CD4-positive, alpha-beta T cell treated with Interleukin-1 beta for 1 hour (primary cell): Measurements from ENCODE around the gene LYZL1.
"Not testable (repeated sequence)": the region's sequence is repeated elsewhere in the genome, so short reads cannot be mapped to it uniquely, and the experiment has no call there.

ENCODE experiments used
- DNase-seq, 2 donors: peaks; one replicate each; pipeline ENCODE4 v3.0.0-alpha.2; 2020 to 2022

The LYZL1 gene

DNA sequence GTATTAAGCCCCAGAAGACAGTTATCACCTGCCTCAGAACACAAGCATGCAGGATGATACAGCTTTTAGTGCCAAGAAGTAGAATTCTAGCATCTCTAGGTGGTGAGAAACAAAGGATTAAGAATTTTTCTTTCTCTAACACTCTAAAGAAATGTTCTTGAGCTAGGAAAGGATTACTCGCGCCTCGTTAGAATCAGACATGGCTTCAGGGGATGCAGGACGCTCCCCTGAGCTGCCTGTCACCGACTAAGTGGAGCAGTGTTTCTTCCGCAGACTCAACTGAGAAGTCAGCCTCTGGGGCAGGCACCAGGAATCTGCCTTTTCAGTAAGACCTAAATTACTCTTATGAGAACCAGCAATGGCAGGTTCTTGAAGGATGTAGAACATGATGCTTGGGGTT, at the start of gene LYZL1:
LYZL1 (plus strand) TSS at position 165 of the 400 bp plus-strand sequence. CDS start 2,798 bp downstream, outside the sequence.
- not testable (repeated sequence) for DNase-seq

DNA sequence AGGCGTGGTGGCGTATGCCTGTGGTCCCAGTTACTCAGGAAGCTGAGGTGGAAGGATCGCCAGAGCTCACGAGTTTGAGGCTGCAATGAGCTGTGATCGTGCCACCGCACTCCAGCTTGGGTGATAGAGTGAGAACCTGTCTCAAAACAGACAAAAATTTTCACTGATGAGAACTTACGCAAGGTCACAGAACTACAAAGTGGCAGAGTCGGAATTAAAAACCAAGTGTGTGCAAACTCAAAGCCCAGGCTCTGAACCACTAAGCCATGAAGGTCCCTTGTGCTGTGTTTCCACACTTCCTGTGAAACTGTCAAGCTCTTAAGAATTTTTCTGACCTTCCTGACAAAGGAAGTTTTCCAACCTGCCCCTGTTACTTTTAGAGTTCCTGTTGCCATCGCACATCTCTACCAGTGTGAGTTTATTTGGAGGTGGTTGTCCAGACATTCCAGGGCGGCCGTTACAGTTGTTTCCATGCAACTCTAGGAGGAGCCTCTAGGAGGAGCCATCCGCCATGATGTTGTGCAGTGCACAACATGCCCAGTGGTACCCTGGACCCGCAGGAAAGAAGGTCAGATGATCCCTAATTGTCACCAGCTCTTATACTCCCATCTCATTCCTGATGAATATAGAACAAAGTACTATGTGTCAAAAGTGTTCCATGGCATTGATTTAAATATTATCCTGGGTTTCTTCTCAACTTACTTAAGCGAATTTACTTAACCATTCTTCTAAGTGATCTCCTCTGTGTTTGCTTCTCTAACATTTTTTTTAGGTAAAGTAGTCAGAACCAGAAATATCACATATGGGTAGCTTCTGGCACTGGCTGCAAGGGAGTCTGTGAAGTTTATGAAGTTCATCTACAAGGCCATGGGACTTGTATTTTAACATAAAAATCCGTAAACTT, 49.0 kb upstream of the LYZL1 start:
- no peak for DNase-seq

DNA sequence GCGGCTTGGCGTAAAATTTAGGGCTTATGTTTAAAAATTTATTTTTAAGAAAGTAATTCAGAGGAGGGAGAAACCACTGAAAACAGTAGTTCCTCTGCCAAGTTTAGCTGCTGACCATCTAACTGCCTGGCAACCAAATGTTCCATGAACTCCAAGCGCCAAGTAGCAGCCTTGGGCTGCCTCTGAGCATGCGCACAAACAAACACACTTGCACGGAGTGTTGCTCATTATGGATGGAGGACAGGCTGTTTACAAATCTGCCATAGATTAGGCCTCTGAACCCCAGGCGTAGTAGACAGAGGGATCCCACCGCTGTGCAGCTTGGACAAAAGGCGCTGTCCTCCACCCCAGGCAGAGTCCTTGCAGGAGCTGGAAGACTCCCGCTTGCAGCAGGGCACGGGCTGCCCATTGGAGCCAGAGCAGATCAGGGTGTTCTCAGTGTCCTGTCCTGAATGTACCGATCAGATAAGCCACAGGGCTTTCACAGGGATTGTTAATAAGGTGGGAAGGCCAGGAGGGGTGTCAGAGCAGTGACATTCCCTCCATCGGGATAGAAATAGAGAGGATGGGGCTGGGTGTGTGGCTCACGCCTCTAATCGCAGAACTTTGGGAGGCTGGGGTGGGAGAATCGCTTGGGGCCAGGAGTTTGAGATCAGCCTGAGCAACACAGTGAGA, 47.7 kb upstream of the LYZL1 start:
- DNase-seq = no peak

DNA sequence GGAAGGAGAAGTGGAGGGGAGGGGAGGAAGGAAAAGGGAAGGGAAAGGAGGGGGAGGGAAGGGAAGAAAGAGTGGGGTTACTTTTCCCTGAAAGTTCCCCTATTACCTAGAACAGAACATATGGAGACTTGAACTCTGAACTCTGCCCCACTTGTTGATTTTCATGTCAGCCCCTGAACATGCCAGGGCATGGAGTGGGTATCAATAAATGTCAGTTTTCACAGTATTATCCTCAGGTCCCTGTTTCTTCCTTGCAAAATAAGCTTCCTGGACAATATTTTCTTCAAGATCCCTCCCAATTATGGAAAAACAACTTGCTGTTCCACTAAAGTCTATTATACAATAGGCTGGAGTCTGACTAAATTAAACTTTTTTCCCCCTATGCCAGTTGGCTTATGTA, 46.9 kb upstream of the LYZL1 start:
- DNase-seq = no peak

DNA sequence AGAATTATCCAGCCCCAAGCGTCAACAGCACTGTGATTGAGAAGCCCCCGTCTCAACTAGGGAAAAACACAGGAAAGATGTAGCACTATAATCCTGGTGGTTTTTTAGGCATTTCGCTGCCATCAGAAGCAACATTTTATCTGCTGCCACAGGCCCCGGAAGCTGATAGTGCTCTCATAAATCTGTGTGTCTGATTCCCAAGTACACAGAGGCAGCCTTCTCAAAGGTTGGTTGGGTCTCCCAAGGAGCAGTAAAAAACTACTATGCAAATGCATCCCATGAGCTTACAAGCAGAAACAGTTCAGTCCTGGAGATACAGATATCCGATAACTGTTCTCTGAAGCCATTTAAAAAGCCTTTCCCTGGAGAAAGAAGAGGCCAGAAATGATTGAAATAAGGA, 45.8 kb upstream of the LYZL1 start:
- DNase-seq = no peak

DNA sequence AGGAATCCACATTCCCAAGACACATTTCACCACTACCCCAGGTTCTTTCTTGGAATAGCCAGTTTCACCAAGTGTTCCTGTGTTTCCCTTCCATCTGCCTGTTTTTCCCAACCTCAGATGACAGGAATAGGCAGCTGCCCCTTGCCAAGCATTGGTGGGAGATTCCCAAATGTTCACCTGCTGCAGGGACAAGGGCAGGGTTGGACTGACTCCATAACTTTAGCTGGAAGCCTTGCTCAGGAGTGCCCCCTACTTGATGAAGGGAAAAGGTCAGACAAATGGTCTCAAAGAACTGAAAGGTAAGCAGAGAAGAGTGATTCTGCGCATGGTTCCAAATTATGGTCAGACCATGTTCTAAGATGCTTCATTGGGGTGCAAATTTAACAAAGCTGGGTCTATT, 45.1 kb upstream of the LYZL1 start:
- DNase-seq = no peak

DNA sequence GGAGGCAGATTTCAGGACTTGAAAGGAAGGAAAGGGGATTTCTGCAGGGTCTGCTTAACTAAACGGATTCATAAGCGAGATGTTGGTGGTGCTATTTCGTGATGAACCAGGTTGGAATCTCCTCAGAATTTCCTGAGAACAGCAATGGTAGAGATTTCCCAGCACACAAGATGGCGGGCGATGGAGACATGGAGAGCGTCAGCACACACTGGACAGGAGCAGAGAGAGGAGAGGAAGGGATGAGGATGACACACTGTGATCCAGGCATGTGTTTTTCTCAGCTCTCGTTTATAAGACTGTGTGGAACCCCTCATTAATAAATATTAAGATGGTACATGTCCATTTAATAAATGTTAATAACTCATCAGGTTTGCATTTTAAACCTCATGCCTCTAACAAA, 43.9 kb upstream of the LYZL1 start:
- no peak for DNase-seq

DNA sequence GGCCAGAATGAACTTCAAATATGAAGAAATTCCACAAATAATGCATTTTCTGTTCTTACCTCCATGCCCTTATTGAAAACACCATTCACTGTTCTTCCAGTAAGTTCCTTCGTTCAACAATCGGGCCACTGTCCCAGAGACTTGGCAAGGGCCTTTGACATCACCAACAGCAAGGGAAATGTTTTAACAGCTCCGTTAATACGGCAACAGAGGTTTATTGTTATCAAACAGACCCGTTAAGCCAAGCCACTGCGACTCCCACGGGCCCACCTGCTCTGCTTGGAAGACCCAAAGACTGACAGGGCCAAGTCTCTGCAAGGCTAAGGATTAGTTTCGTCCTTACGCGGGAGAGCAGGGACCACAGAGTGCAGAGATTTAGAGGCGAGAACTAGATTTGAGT, 43.4 kb upstream of the LYZL1 start:
- no peak for DNase-seq

DNA sequence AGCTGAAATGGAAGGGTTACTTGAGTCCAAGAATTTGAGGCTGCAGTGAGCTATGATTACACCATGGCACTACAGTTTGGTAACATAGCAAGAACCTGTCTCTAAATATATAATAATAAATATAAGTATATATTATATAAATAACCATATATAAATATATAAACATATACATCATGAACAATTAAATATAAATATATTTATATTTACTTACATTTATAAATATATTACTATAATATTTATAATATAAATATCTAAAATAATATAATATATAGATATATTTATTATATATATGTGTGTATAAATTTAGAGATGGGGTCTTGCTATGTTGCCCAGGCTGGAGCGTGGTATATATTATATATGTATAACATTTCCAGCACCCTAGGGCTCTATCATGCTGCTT, 42.4 kb upstream of the LYZL1 start:
- no peak for DNase-seq

DNA sequence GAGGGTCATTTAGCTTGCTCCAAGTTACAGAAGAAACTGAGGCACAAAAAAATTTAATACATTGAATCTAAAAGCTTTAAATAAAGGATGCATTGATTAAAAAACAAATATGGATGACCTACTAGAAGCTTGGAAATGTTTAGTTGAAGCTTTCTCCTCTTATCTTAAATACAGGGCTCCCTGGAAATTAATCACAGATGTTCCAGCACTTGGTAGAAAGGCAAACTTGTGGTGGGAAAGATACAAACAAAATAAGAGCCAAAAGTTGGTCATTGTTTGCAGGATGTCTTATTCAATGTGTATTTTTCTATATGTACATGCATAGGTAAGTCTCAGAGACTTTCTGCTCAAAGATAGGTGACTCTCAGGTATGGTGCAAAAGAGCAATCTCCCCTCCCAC, 40.7 kb upstream of the LYZL1 start:
- DNase-seq = no peak

DNA sequence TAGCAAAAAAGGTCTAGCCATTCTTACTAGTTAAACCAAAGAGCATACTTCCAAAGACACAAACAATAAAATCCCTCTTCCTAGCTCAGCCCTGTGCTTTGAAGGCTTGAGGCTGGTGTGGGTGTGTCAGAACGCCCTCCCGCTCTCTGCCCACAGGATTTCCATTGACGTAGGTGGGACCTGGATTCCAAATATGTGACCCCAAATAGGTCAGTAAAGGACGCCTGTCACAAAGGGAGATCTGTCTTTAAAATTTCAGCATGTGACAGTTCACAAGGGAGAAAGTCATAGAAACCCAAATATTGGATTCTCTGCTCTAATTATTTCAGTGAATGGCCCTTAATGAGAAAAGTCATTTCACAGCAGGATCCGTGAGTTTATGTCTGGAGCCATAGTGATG, 39.9 kb upstream of the LYZL1 start:
- DNase-seq = no peak

DNA sequence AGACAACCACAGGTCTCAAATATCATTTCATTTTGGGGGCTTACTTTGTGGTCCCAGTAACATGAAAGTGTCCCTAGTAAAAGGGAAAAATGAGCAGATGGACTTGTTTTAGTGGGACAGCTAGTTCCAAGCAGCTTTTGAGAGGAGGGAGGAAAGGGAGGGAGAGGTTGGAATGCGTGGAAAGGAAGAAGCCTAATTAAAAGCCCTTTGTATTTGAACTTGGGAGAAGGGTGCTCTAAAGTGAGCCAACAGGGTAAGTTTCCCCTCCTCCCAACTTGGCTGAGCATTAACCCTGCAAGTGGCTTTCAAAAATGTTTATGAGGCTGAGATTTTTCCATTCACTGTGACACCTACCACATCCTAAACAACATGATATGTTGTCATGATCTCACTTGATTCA, 38.8 kb upstream of the LYZL1 start:
- DNase-seq = no peak

DNA sequence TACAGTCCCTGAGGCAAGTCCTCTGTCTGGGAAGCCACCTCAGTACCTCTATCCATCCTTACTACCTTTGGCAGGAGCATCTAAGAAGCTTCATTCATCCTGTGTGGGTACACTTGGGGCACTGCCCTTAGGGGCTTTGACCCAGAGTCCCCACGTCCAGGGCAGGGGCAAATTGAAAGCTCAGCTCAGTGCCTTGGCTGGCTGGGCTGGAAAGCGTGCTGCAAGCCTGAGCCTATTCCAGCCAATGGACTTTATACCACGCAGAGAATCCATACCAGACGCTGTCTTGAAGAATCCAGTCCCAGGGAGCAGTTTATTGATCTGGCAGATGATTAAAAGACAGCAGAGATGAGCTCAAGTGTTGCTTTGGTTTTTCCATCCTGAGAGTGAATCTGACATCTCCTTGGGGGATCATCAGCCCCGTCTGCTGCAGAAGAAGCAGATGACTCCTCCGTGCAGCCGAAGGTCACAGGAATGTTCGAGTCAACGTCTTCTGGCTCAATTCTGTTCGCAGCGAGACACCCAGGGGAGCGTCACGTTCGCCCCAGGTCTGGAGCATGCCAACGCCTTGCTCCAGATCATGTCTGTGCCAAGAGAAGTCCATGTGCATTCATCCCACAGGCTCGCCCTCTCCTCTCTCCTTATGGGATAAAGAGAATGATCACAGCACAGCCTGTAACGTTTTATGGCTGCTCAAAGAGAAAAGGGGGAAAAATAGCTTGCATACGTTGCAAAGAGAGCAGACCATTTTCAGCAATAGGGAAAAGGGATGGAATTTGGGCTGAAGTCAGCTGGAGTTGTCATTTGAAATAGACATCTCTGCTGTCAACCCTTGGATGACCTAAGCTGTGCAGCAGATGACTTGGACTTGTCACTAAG, 35.8 kb upstream of the LYZL1 start:
- no peak for DNase-seq

DNA sequence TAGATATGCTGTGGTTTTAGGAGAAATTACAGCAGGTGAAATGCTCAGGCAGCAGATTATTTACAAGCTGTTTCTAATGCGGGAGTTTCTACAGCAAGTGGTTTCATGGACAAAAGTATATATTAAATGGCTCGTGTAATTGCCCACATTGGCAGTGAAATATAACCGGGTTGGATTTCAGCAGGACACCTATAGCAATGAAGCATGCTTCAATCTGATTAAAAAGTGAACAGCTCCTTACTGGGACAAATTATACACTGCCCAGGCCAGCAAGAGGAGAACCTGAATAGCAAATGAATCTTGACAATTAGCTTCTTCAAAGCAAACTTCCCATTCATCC, 35.2 kb upstream of the LYZL1 start:
- no peak for DNase-seq

DNA sequence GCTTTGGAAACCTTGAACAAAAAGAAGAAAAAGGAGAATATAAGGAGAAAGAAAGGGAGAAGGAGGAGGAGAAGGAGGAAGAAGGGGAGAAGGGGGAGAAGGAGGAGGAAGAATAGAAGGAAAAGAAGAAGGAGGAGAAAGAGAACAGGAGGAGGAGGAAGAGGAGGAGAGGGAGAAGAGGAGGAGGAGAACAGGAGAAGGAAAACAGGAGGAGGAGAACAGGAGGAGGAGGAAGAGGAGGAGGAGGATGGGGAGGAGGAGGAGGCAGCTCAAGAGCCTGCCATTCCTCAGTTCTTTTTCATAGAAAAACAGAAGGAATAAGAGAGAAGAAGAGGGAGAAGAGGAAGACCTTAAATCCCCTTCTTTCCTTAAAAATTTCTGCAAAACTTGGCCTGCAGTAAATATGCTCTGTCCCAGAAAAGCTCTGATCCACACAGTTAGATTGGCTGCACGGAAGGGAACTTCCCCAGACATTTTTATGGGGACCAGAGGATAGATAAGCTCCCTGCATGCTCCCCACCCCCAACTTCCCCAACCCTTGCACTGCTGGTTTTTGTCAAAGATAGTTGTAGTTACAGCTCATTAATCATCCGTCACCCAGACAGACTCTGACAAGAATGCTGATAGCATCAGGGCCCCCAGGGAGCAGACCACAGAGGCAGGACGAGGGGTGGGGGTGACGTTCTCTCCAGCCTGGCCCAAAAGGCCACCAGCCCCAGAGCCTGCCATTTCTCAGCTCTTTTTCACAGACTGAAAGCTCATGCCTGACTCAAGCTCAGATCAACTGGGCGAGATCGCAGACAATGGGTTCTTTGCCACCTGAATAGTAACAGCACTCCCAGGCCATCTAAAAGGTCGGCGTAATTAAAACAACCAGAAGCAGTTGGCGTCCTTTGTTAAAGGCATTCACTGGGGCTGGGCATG, 34.5 kb upstream of the LYZL1 start:
- no peak for DNase-seq

DNA sequence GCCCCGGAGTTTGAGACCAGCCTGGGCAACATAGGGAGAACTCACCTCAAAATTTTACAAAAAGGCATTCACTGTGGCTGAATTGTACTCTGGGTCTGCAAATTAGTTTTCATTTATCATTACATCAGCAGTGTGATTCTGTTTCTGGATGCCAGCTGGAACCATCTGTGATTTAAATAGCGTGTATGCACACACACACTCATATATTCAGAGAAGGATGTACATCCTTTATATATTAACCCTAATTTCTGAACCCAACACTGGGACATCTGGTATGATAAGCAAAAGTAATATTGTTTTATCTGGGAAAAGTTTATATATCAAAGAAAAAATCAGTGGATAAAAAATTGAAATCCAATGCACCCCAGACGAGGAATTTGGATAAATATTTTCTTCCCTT, 33.8 kb upstream of the LYZL1 start:
- DNase-seq = no peak

DNA sequence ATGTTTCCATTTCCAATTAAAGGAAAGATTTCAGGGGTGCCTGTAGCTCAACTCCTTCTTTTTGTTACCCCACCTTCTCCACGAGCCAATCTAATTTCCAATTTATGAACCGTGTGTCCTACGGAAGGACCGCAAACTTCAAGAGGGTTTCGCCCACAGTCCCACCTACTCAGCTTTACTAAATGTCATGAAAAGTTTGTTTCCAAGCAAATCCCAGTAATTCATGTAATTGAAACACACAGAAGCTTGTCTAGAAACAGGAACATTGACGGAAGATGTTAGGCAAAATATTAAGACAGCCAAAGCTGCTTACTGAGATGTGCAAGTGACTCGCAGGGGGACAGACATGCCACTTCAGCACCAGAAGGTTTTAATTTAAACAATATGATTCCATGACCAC, 32.9 kb upstream of the LYZL1 start:
- DNase-seq = no peak

DNA sequence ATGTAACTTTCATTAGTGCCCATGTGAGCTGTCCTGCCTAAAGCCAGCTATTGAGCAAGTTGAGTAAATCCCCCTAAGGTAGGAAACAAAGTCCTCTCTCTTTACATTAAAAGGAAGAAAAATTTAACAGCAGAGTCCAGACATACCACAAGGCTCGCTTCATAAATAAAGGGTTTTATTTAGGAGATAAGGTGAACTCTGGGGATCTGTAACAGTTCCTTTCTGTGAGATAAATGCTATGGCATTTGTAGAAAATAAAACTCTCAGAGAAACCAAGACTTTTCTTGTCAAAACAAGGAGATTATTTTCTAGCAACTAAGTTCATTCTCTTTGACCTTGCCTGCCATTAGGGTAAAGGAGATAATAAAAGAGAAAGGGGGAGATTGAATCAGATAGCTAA, 32.3 kb upstream of the LYZL1 start:
- no peak for DNase-seq

DNA sequence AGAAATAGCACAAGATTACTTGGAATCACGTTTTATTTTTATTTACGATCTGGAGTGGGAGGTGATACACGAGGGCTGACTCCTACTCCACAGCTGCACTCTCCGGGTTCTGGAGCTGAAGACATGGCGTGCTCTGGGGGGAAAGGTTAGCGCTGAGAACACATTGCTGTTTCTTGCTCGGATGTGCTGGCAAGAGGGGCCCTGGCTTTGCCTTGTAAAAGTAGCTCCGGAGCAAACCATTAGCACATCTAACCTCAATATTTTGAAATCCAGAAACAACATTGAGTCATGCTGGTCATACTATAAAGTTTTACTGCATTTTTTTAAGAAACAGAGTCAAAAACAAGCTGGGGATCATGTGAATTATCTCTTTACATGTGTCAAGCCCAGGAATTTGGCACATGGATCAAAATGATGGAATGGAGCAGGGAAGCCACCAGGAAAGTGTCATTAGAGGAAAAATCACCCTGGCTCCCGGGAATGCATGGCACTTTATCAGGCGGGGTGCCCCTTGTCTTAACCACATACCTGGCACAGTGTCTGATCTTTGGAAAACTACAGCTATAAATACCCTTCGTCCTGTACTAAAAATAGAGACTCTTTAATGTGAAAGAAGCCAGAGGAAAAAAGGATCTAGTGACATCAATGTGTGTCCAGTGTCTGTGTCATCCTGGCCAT, 31.6 kb upstream of the LYZL1 start:
- DNase-seq = no peak

DNA sequence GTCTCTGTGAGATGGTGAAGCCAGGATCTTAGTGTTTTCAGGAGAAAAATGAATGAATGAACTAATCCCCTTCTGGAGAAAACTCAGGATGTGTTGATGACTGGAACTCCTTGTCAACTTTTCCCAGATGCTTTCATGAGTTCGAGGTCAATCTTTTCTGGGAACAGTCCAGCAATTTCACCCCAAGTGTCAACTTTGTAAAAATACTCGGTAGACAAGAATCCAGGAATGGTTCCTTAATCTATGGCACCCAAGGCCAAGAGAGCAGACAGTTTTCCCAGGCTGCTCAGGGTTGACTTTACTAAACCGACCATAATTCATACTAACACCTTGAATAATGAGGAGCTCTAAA, 31.1 kb upstream of the LYZL1 start:
- DNase-seq = no peak

DNA sequence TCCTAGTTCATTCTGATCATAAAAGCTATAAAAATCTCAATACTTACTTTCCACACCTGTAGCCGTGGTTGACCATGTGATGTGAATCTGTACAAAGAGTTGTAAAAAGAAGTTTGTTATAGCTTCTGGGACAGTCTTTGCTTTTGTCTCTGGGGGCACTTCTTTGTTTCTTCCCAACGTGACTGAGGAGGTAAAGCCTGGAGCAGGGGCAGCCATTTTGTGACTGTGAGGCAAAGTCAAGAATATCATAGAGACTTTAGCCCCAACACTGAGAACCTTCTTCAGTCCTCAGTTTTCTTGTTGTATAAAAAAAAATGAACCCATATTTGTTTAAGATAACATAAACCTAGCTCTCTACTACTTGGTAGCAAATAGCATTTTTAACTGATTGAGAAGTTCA, 29.4 kb upstream of the LYZL1 start:
- DNase-seq = no peak

DNA sequence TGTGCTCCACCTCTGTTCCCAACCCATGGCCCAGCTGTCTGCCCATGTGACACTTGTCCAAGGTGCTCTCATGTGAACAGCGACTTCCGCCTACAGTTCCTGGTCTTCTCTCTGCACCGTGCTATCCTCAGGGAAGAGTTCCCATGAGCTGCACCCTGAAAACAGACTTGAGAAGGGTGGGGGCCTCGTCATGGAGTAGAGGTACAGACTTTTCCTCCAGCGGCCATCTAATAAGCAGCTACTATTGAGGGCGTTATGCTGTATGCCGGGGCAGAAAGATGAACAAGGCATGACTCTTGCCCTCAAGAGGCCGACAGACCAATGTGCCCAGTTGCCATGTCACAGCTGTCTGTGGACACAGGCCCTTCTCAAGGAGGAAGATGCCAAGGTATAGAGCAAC, 25.4 kb upstream of the LYZL1 start:
- DNase-seq = no peak
